ENCODE measurements around the gene CHRNB1. TPM values are rescaled to one million over a fixed set of nuclear protein-coding genes. Genes with fewer than 3 reads are reported as not detected.

Gene CHRNB1
- total RNA-seq, 1 donor from 2014 or later, result 11.7 TPM

DNA sequence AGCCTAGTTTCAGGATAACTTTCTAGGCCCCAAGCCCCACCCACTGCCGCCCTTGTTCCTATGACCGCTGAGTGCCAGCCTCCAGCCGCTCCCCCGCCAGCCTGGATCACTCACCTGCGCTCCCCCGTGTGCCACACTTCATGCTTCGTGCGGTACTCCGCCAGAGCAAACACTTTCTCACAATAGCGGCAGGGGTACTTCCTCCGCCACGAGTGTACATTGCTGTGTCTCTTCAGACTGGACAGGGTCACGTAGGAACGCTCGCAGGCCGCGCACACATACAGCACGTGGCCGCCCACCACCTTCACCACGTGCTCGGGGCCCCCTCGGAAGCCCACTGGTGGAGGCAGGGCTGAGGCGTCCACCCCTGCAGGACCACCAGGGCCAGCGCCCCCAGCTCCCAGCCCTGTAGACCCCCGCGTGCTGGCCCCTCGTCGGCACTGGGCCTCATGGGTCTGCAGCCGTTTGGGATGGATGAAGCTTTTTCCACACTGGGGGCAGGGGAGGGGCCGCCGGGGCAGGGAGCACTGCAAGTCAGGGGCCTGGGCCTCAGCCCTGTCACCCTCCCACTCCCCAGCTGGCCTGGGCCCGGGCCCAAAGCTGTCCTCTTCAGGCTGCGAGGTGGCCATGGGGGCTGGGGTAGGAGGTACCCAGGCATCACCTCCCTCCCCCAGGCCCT, 20.9 kb downstream of the CHRNB1 start:
- Histone ChIP-seq H3K4me2 (ENCODE audit: low read length) (no peak overlapping the region), H3K36me3 (ENCODE audit: insufficient read depth, low read length) (peaks cover 3% of the 10 kb centered on the region), H3K27me3 (ENCODE audit: insufficient read depth, low read length) (no peaks in the 10 kb centered on the region), H3K27ac (ENCODE audit: low read depth, low read length) (no peak overlapping the region), H3K9me3 (ENCODE audit: insufficient read depth, low read depth, low read length) (no peaks in the 10 kb centered on the region), H3K4me3 (ENCODE audit: insufficient read depth, low read depth, low read length) (no peak overlapping the region), H2AFZ (ENCODE audit: low read depth, low read length) (no peak overlapping the region), H3K9ac (ENCODE audit: low read length) (no peak overlapping the region), H3K4me1 (ENCODE audit: insufficient read depth, low read length) (peaks cover 7% of the 10 kb centered on the region), H3K79me2 (ENCODE audit: insufficient read depth, low read length) (peaks cover 36% of the 10 kb centered on the region), H4K20me1 (ENCODE audit: insufficient read depth, low read length) (peaks cover 41% of the 10 kb centered on the region)
- DNase-seq (ENCODE audit: low read depth) (no peak), FAIRE-seq (no peak)
- H3K27ac Mint-ChIP-seq (ENCODE audit: unreplicated experiment), result no peak overlapping the region
- TF ChIP-seq CTCF (IDR thresholded peaks at IDR 0.05; ENCODE audit: insufficient read depth, low read depth, low read length), result no peak
- TF ChIP-seq EZH2 (IDR thresholded peaks at IDR 0.05; ENCODE audit: insufficient read depth, low read length), result no peak
- H3K9me3 Mint-ChIP-seq (ENCODE audit: unreplicated experiment), result no peaks in the 10 kb centered on the region
- peaks cover 9% of the 10 kb centered on the region for H3K4me1 Mint-ChIP-seq (ENCODE audit: low read depth, unreplicated experiment)
- H3K4me3 Mint-ChIP-seq (ENCODE audit: unreplicated experiment), result peak overlapping the region; percentile 20
- peaks cover 14% of the 10 kb centered on the region for H3K36me3 Mint-ChIP-seq (ENCODE audit: low read depth, unreplicated experiment)
- no peaks in the 10 kb centered on the region for H3K27me3 Mint-ChIP-seq (ENCODE audit: low read depth, unreplicated experiment)

DNA sequence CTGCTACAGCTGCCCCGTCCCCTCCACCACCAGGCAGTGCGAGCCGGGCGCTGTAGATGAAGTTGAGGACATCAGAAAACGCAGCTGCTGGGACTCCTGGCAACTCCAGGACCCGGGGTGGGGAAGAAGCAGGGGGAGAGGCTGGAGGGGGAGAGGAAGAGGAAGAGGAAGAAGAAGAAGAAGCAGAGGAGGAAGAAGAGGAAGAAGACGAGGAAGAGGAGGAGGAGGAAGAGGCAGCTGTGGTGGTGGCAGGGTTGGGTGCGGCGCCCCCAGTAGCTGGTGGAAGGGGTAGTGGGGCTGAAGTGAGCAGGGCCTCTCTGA, 21.4 kb downstream of the CHRNB1 start:
- H3K9me3 ChIP-seq (ENCODE audit: insufficient read depth, low read depth, low read length), result no peaks in the 10 kb centered on the region
- peaks cover 44% of the 10 kb centered on the region for H4K20me1 ChIP-seq (ENCODE audit: insufficient read depth, low read length)
- Mint-ChIP-seq H3K27me3 (ENCODE audit: low read depth, unreplicated experiment) (no peaks in the 10 kb centered on the region), H3K27ac (ENCODE audit: unreplicated experiment) (no peak overlapping the region), H3K9me3 (ENCODE audit: unreplicated experiment) (no peaks in the 10 kb centered on the region), H3K36me3 (ENCODE audit: low read depth, unreplicated experiment) (peaks cover 13% of the 10 kb centered on the region), H3K4me3 (ENCODE audit: unreplicated experiment) (no peak overlapping the region), H3K4me1 (ENCODE audit: low read depth, unreplicated experiment) (peaks cover 9% of the 10 kb centered on the region)
- TF ChIP-seq CTCF (IDR thresholded peaks at IDR 0.05; ENCODE audit: insufficient read depth, low read depth, low read length), result no peak
- no peak for TF ChIP-seq EZH2 (IDR thresholded peaks at IDR 0.05; ENCODE audit: insufficient read depth, low read length)
- H3K4me2 ChIP-seq (ENCODE audit: low read length), result no peak overlapping the region
- peaks cover 41% of the 10 kb centered on the region for H3K79me2 ChIP-seq (ENCODE audit: insufficient read depth, low read length)
- H3K27ac ChIP-seq (ENCODE audit: low read depth, low read length), result no peak overlapping the region
- H3K4me1 ChIP-seq (ENCODE audit: insufficient read depth, low read length), result peaks cover 7% of the 10 kb centered on the region
- peaks cover 3% of the 10 kb centered on the region for H3K36me3 ChIP-seq (ENCODE audit: insufficient read depth, low read length)
- H3K27me3 ChIP-seq (ENCODE audit: insufficient read depth, low read length), result no peaks in the 10 kb centered on the region
- no peak overlapping the region for H3K9ac ChIP-seq (ENCODE audit: low read length)
- DNase-seq (ENCODE audit: low read depth) (no peak), FAIRE-seq (no peak)
- H2AFZ ChIP-seq (ENCODE audit: low read depth, low read length), result no peak overlapping the region
- no peak overlapping the region for H3K4me3 ChIP-seq (ENCODE audit: insufficient read depth, low read depth, low read length)

DNA sequence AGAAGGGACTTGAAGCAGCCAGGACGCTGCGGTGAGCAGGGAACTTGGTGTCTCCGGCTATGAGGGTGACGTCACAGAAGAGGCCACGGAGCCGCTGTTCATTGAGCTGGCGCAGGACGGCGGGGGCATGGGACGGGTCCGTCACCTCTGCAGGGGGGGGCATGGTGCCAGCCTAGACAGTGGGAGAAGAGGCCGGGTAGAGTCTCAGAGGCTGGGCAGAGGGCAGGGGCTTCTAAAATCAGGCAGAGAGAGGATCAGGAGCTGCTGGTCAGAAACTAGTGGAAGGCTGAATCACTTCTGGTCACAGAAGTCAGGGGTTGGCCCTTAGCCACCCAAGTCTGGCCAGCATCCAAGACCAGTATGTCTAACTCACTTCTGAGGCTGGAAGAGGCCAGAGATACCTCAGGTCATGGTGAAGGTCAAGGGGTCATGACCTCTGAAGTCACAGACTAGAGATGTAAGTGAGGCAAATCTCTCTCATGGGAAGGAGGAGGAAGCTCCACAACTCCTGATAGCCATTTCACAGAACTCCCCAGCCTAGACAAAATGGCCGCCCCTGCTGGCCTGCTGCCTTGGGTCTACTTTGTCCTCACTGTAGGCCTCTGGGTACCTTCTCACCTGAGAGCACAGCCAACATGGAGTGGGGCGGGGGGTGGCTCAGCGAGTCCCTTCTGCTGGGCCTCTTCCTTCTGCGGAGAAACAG, 21.9 kb downstream of the CHRNB1 start:
- no peak for TF ChIP-seq EZH2 (IDR thresholded peaks at IDR 0.05; ENCODE audit: insufficient read depth, low read length)
- TF ChIP-seq CTCF (IDR thresholded peaks at IDR 0.05; ENCODE audit: insufficient read depth, low read depth, low read length), result no peak
- no peak overlapping the region for H3K4me2 ChIP-seq (ENCODE audit: low read length)
- Mint-ChIP-seq H3K4me1 (ENCODE audit: low read depth, unreplicated experiment) (peaks cover 9% of the 10 kb centered on the region), H3K9me3 (ENCODE audit: unreplicated experiment) (no peaks in the 10 kb centered on the region), H3K36me3 (ENCODE audit: low read depth, unreplicated experiment) (peaks cover 10% of the 10 kb centered on the region), H3K27ac (ENCODE audit: unreplicated experiment) (no peak overlapping the region), H3K27me3 (ENCODE audit: low read depth, unreplicated experiment) (no peaks in the 10 kb centered on the region), H3K4me3 (ENCODE audit: unreplicated experiment) (no peak overlapping the region)
- DNase-seq (ENCODE audit: low read depth) (peak; percentile 37), FAIRE-seq (no peak)
- H3K27me3 ChIP-seq (ENCODE audit: insufficient read depth, low read length), result no peaks in the 10 kb centered on the region
- no peak overlapping the region for H3K4me3 ChIP-seq (ENCODE audit: insufficient read depth, low read depth, low read length)
- H3K27ac ChIP-seq (ENCODE audit: low read depth, low read length), result no peak overlapping the region
- H4K20me1 ChIP-seq (ENCODE audit: insufficient read depth, low read length), result peaks cover 49% of the 10 kb centered on the region
- no peak overlapping the region for H3K9ac ChIP-seq (ENCODE audit: low read length)
- no peak overlapping the region for H2AFZ ChIP-seq (ENCODE audit: low read depth, low read length)
- no peaks in the 10 kb centered on the region for H3K9me3 ChIP-seq (ENCODE audit: insufficient read depth, low read depth, low read length)
- H3K36me3 ChIP-seq (ENCODE audit: insufficient read depth, low read length), result peaks cover 3% of the 10 kb centered on the region
- peaks cover 7% of the 10 kb centered on the region for H3K4me1 ChIP-seq (ENCODE audit: insufficient read depth, low read length)
- peaks cover 46% of the 10 kb centered on the region for H3K79me2 ChIP-seq (ENCODE audit: insufficient read depth, low read length)
